Right cardiac atrium (tissue), 5 donors: ENCODE data around the gene IMMP2L. TPM values are rescaled to one million over a fixed set of nuclear protein-coding genes. Genes with fewer than 3 reads are reported as not detected.

Experiments
- ATAC-seq, 2 donors: fragments of 200-7000 bp; cut with Tn5 transposase; one replicate each; pipeline versions ENCODE4 v1.8.0 to v1.9.1; 2020; ENCODE audit warnings: moderate library complexity in 2 of 2, mild to moderate bottlenecking in 1 of 2
- DNase-seq, 3 donors: peaks; one replicate each; pipeline ENCODE4 v3.0.0-alpha.2; 2020
- H3K27ac ChIP-seq: one replicate; pipeline ENCODE4 v1.5.1; 2013; ENCODE audit warnings: mild to moderate bottlenecking, low read length, control low read depth, moderate library complexity
- H3K27me3 ChIP-seq: one replicate; pipeline ENCODE4 v1.6.1; 2013; ENCODE audit not compliant: control insufficient read depth, insufficient read depth
- H3K4me1 ChIP-seq: one replicate; pipeline ENCODE4 v1.6.1; 2013; ENCODE audit warnings: low read length; ENCODE audit not compliant: control insufficient read depth, insufficient read depth
- H3K4me3 ChIP-seq: one replicate; pipeline ENCODE4 v1.5.1; 2013; ENCODE audit warnings: low read length, control low read depth
- H3K9me3 ChIP-seq: one replicate; pipeline ENCODE4 v1.6.1; 2013; ENCODE audit warnings: low read length; ENCODE audit not compliant: control insufficient read depth
- WGBS: extraction: QIAGEN DNeasy Blood & Tissue Kit; methylation state at CpG from one replicate; pipeline ENCODE4 v1.1.7; 2013; 5-methylcytosine and 5-hydroxymethylcytosine counted together
- intact Hi-C, 4 donors: fragments of 100-400 bp; cut with DNase I; formaldehyde crosslinking; loops; one replicate each; pipeline versions ENCODE4 v1.11.0 to v1.14.0; 2022 to 2023
- polyA plus RNA-seq: library from polyadenylated mRNA; stranded (reverse); fragments of 200-250 nt; gene quantifications from one replicate; pipeline ENCODE4 v1.2.3, GENCODE V29; 2013
- total RNA-seq, 4 donors: library from RNA; stranded (reverse); fragmentation: NEBNext Ultra II Directional; extraction: Animal tissue kit (Norgen Biotek cat#: 25700); gene quantifications; one replicate each; pipeline ENCODE4 v1.2.1, GENCODE V29; 2021
- donor health status: healthy with polysubstance abuse.
- donor health status: DM: no; HTN: yes; CAD: no.
- donor health status: DM: no; HTN: no; CAD: no.
- donor health status: DM: no; HTN: yes; CAD: no; lungs with severe emphysema.
- donor health status: DM: yes; HTN: yes; CAD: no.

IMMP2L gene
- total and polyA plus RNA-seq, 5 donors: 6.6 to 16.2 (median 13.9) TPM

- WGBS: 91% methylated on average over 2 of the region's 2 CpGs
Observed at GRCh38 chr7:111175908-111176441, 386.3 kb downstream of the IMMP2L start.

GRCh38 chr7:111174510-111174909 lies 387.8 kb downstream of the IMMP2L start:
- Histone ChIP-seq H3K4me1 (no peaks in the 10 kb centered on the region), H3K27ac (no peak overlapping the region), H3K27me3 (no peaks in the 10 kb centered on the region), H3K4me3 (no peak overlapping the region), H3K9me3 (no peaks in the 10 kb centered on the region)
- intact Hi-C loops: no loop called here
- ATAC-seq: no peak
- 89% methylated on average over 3 of the region's 3 CpGs for WGBS
- DNase-seq: no peak

More at GRCh38 chr7:111175908-111176441, 386.3 kb downstream of the IMMP2L start:
- no peaks in the 10 kb centered on the region for H3K27me3 ChIP-seq
- ATAC-seq: no peak
- no peak overlapping the region for H3K4me3 ChIP-seq
- DNase-seq: no peak
- intact Hi-C loops: no loop called here
- no peaks in the 10 kb centered on the region for H3K4me1 ChIP-seq
- no peaks in the 10 kb centered on the region for H3K9me3 ChIP-seq
- H3K27ac ChIP-seq: no peak overlapping the region

GRCh38 chr7:111173990-111174389 lies 388.3 kb downstream of the IMMP2L start:
- WGBS: 91% methylated on average over 2 of the region's 2 CpGs
- no peaks in the 10 kb centered on the region for H3K27me3 ChIP-seq
- H3K4me1 ChIP-seq: no peaks in the 10 kb centered on the region
- H3K9me3 ChIP-seq: no peaks in the 10 kb centered on the region
- no peak overlapping the region for H3K27ac ChIP-seq
- intact Hi-C loops: no loop called here
- DNase-seq (no peak), ATAC-seq (no peak)
- no peak overlapping the region for H3K4me3 ChIP-seq

- Histone ChIP-seq H3K4me3 (no peak overlapping the region), H3K9me3 (no peaks in the 10 kb centered on the region), H3K27me3 (no peaks in the 10 kb centered on the region), H3K4me1 (no peaks in the 10 kb centered on the region), H3K27ac (no peak overlapping the region)
- ATAC-seq (no peak), DNase-seq (no peak)
- intact Hi-C loops: no loop called here
- WGBS: 87% methylated on average over 2 of the region's 2 CpGs
Observed at GRCh38 chr7:111173528-111173927, 388.8 kb downstream of the IMMP2L start.

GRCh38 chr7:111172564-111173257 lies 389.6 kb downstream of the IMMP2L start:
- Histone ChIP-seq H3K27me3 (no peaks in the 10 kb centered on the region), H3K4me1 (no peaks in the 10 kb centered on the region), H3K4me3 (no peak overlapping the region), H3K27ac (no peak overlapping the region), H3K9me3 (no peaks in the 10 kb centered on the region)
- WGBS: 73% methylated on average over 2 of the region's 2 CpGs
- ATAC-seq (no peak), DNase-seq (no peak)
- intact Hi-C loops: no loop called here

- Histone ChIP-seq H3K9me3 (no peaks in the 10 kb centered on the region), H3K27me3 (no peaks in the 10 kb centered on the region), H3K27ac (no peak overlapping the region), H3K4me3 (no peak overlapping the region), H3K4me1 (no peaks in the 10 kb centered on the region)
- WGBS: 40% methylated on average over 2 of the region's 2 CpGs
- no peak for ATAC-seq
- intact Hi-C loops: no loop called here
- DNase-seq: no peak
Observed at GRCh38 chr7:111168182-111168581, 394.1 kb downstream of the IMMP2L start.

GRCh38 chr7:111164442-111164841 lies 397.9 kb downstream of the IMMP2L start:
- intact Hi-C loops: no loop called here
- no peak for ATAC-seq
- Histone ChIP-seq H3K27ac (no peak overlapping the region), H3K27me3 (no peaks in the 10 kb centered on the region), H3K4me3 (no peak overlapping the region), H3K9me3 (no peaks in the 10 kb centered on the region), H3K4me1 (no peaks in the 10 kb centered on the region)
- no peak for DNase-seq
- 96% methylated on average over 1 of the region's 1 CpG for WGBS

GRCh38 chr7:111162692-111163091 lies 399.6 kb downstream of the IMMP2L start:
- intact Hi-C loops: no loop called here
- Histone ChIP-seq H3K27me3 (no peaks in the 10 kb centered on the region), H3K27ac (no peak overlapping the region), H3K4me1 (no peaks in the 10 kb centered on the region), H3K9me3 (no peaks in the 10 kb centered on the region), H3K4me3 (no peak overlapping the region)
- 98% methylated on average over 3 of the region's 3 CpGs for WGBS
- ATAC-seq (no peak), DNase-seq (no peak)

GRCh38 chr7:111160297-111160696 lies 402.0 kb downstream of the IMMP2L start:
- Histone ChIP-seq H3K4me3 (no peak overlapping the region), H3K4me1 (no peaks in the 10 kb centered on the region), H3K27me3 (no peaks in the 10 kb centered on the region), H3K9me3 (no peaks in the 10 kb centered on the region), H3K27ac (no peak overlapping the region)
- ATAC-seq (no peak), DNase-seq (no peak)
- intact Hi-C loops: no loop called here

GRCh38 chr7:111159426-111159825 lies 402.9 kb downstream of the IMMP2L start:
- no peak for ATAC-seq
- no peak overlapping the region for H3K27ac ChIP-seq
- H3K4me1 ChIP-seq: no peaks in the 10 kb centered on the region
- H3K9me3 ChIP-seq: no peaks in the 10 kb centered on the region
- H3K4me3 ChIP-seq: no peak overlapping the region
- intact Hi-C loops: no loop called here
- H3K27me3 ChIP-seq: no peaks in the 10 kb centered on the region
- no peak for DNase-seq

- Histone ChIP-seq H3K27ac (no peak overlapping the region), H3K4me3 (no peak overlapping the region), H3K4me1 (no peaks in the 10 kb centered on the region), H3K9me3 (no peaks in the 10 kb centered on the region), H3K27me3 (no peaks in the 10 kb centered on the region)
- ATAC-seq (no peak), DNase-seq (no peak)
- intact Hi-C loops: no loop called here
- 99% methylated on average over 1 of the region's 1 CpG for WGBS
Observed at GRCh38 chr7:111150709-111151108, 411.6 kb downstream of the IMMP2L start.
